ENCODE measurements around the gene CENPE. TPM values are rescaled to one million over a fixed set of nuclear protein-coding genes. Genes with fewer than 3 reads are reported as not detected.

The CENPE gene
- polyA plus RNA-seq, 1 donor (not counting 4 experiments of a cell fraction or from before 2014, with no cell fraction given) = 6.1 TPM

GRCh38 chr4:103095080-103095479 is 103.1 kb downstream of the CENPE start:
- Histone ChIP-seq H3K9me1 (ENCODE audit: control insufficient read depth, extremely low read depth, insufficient read depth, low read length) (no peaks in the 10 kb centered on the region), H3K4me1 (ENCODE audit: control insufficient read depth, extremely low read depth, insufficient read depth, low read length) (peaks cover 8% of the 10 kb centered on the region), H3K4me3 (ENCODE audit: control insufficient read depth in 2 of 3, extremely low read depth in 1 of 3, insufficient read depth in 2 of 3, low read depth in 1 of 3, low read length in 3 of 3) (no peak overlapping the region), H4K20me1 (ENCODE audit: control insufficient read depth, extremely low read depth, insufficient read depth, low read length) (no peaks in the 10 kb centered on the region), H3K9me3 (ENCODE audit: control insufficient read depth, low read depth, low read length) (no peaks in the 10 kb centered on the region), H3K27me3 (ENCODE audit: control insufficient read depth, extremely low read depth, insufficient read depth, low read length) (no peaks in the 10 kb centered on the region), H3K4me2 (ENCODE audit: control insufficient read depth, extremely low read depth, insufficient read depth, low read depth, low read length) (no peak overlapping the region), H3K9ac (ENCODE audit: control insufficient read depth, extremely low read depth, insufficient read depth, low read length) (no peak overlapping the region), H2AFZ (ENCODE audit: control insufficient read depth, low read length) (no peak overlapping the region), H3K27ac (ENCODE audit: control insufficient read depth, insufficient read depth, low read length) (no peak overlapping the region), H3K36me3 (ENCODE audit: control insufficient read depth in 2 of 2, extremely low read depth in 1 of 2, insufficient read depth in 2 of 2, low read length in 2 of 2) (peaks cover 0 to 4% of the 10 kb centered on the region in 2 experiments), H3K79me2 (ENCODE audit: control insufficient read depth, insufficient read depth, low read length) (no peaks in the 10 kb centered on the region)
- TF ChIP-seq EZH2 (IDR thresholded peaks at IDR 0.05; ENCODE audit: low read length) = no peak
- TF ChIP-seq CTCF (optimal IDR thresholded peaks at IDR 0.05 in 1 of 3, IDR thresholded peaks at IDR 0.05 in 1 of 3, conservative IDR thresholded peaks at IDR 0.05 in 1 of 3; ENCODE audit: extremely low read depth in 1 of 3, insufficient read depth in 2 of 3, low read length in 3 of 3) = no peak
- dilution Hi-C loops (cut with MboI; ENCODE audit: extremely low pct_ligation_motif_present, low sequenced_read_pairs) = no loop called here
- DNase-seq (ENCODE audit: low read depth, low spot score) (no peak), FAIRE-seq (no peak)

- Histone ChIP-seq H3K9ac (ENCODE audit: control insufficient read depth, extremely low read depth, insufficient read depth, low read length) (no peak overlapping the region), H3K9me1 (ENCODE audit: control insufficient read depth, extremely low read depth, insufficient read depth, low read length) (no peaks in the 10 kb centered on the region), H3K27ac (ENCODE audit: control insufficient read depth, insufficient read depth, low read length) (no peak overlapping the region), H3K36me3 (ENCODE audit: control insufficient read depth in 2 of 2, extremely low read depth in 1 of 2, insufficient read depth in 2 of 2, low read length in 2 of 2) (peaks cover 0 to 4% of the 10 kb centered on the region in 2 experiments), H3K4me2 (ENCODE audit: control insufficient read depth, extremely low read depth, insufficient read depth, low read depth, low read length) (no peak overlapping the region), H3K9me3 (ENCODE audit: control insufficient read depth, low read depth, low read length) (no peaks in the 10 kb centered on the region), H3K79me2 (ENCODE audit: control insufficient read depth, insufficient read depth, low read length) (no peaks in the 10 kb centered on the region), H2AFZ (ENCODE audit: control insufficient read depth, low read length) (no peak overlapping the region), H3K4me3 (ENCODE audit: control insufficient read depth in 2 of 3, extremely low read depth in 1 of 3, insufficient read depth in 2 of 3, low read depth in 1 of 3, low read length in 3 of 3) (no peak overlapping the region), H4K20me1 (ENCODE audit: control insufficient read depth, extremely low read depth, insufficient read depth, low read length) (no peaks in the 10 kb centered on the region), H3K4me1 (ENCODE audit: control insufficient read depth, extremely low read depth, insufficient read depth, low read length) (no peaks in the 10 kb centered on the region), H3K27me3 (ENCODE audit: control insufficient read depth, extremely low read depth, insufficient read depth, low read length) (no peaks in the 10 kb centered on the region)
- TF ChIP-seq EZH2 (IDR thresholded peaks at IDR 0.05; ENCODE audit: low read length) (no peak), CTCF (optimal IDR thresholded peaks at IDR 0.05 in 1 of 3, IDR thresholded peaks at IDR 0.05 in 1 of 3, conservative IDR thresholded peaks at IDR 0.05 in 1 of 3; ENCODE audit: extremely low read depth in 1 of 3, insufficient read depth in 2 of 3, low read length in 3 of 3) (no peak)
- no peak for FAIRE-seq
- DNase-seq (ENCODE audit: low read depth, low spot score) = no peak
- dilution Hi-C loops (cut with MboI; ENCODE audit: extremely low pct_ligation_motif_present, low sequenced_read_pairs) = no loop called here
Measured at GRCh38 chr4:103092245-103092644, 105.9 kb downstream of the CENPE start.

Measured in keratinocyte (primary cell).